22Rv1 (cell line): ENCODE data around the gene MRPL23.

Source experiments
- ZFX ChIP-seq: fragments of 450-650 bp; IDR thresholded peaks from 2 replicates; pipeline ENCODE4 v1.6.1; 2017; ENCODE audit warnings: antibody characterized with exemption, borderline replicate concordance
- TF ChIP-seq, protein P1 (sequence below): fragments of 450-650 bp; IDR thresholded peaks from 2 replicates; pipeline ENCODE4 v1.5.1; 2017; ENCODE audit warnings: mild to moderate bottlenecking

DNA sequence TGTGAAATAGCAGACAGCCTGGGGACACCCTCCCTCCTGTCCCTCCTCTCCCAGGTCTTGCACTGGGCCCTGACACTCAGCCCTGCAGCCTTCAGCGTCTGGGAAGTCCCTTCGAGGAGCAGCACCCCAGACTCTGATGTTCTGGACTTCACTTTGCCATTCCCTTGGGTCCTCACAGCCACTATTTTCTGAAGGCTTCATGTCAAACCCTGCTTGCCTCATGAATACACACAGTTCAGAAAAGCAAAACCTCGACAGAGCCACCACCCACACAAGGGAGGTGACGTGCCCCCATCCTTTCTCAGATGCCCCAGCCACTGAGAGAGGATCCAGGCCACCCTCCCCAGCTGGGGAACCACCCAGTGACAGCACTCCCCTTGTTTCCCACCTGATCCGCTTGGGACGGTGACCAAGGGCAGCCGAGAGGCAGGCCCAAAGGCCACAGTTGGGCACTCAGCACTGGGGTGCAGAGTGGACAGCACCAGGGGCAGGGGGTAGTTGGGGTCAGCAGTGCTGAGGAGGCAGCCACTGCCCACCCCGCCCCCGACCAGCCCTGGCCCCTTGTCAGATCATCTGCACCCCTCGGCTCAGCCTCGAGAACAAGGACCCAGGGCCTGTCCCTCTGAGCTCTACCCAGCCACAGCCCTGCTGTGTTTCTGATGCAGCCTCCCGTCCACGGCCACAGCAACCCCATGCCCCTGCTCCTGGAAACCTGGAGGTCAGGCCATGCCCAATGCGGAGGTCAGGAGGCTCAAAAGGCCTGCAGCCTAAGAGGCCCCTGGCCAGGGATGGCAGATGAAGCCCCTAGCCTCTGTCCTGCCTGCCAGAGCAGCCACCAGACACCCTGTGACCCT is 30.8 kb upstream of the MRPL23 start:
- TF ChIP-seq, protein P1, sequence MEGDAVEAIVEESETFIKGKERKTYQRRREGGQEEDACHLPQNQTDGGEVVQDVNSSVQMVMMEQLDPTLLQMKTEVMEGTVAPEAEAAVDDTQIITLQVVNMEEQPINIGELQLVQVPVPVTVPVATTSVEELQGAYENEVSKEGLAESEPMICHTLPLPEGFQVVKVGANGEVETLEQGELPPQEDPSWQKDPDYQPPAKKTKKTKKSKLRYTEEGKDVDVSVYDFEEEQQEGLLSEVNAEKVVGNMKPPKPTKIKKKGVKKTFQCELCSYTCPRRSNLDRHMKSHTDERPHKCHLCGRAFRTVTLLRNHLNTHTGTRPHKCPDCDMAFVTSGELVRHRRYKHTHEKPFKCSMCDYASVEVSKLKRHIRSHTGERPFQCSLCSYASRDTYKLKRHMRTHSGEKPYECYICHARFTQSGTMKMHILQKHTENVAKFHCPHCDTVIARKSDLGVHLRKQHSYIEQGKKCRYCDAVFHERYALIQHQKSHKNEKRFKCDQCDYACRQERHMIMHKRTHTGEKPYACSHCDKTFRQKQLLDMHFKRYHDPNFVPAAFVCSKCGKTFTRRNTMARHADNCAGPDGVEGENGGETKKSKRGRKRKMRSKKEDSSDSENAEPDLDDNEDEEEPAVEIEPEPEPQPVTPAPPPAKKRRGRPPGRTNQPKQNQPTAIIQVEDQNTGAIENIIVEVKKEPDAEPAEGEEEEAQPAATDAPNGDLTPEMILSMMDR, result no peak
- no peak for TF ChIP-seq ZFX
